ENCODE results near the gene MAML1.

DNA sequence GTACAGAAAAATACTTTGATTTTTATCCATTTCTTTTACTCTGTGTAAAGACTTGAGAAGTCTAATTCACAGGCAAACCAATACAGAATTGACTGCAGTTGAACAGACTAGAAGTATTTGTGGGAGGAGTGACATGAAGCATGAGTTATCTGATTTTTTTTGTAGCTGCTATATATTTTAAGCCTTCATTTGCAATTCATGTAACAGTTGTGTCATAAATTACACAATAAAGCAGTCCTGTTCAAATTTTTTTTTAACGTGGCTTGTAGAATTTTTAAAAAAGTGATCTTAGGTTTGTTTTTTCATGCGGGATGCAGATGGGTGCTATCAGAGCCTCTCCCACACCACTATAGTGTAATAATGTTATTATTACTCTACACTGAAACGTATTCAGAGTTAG, 2.9 kb upstream of the MAML1 start:
- TF ChIP-seq, protein P1, sequence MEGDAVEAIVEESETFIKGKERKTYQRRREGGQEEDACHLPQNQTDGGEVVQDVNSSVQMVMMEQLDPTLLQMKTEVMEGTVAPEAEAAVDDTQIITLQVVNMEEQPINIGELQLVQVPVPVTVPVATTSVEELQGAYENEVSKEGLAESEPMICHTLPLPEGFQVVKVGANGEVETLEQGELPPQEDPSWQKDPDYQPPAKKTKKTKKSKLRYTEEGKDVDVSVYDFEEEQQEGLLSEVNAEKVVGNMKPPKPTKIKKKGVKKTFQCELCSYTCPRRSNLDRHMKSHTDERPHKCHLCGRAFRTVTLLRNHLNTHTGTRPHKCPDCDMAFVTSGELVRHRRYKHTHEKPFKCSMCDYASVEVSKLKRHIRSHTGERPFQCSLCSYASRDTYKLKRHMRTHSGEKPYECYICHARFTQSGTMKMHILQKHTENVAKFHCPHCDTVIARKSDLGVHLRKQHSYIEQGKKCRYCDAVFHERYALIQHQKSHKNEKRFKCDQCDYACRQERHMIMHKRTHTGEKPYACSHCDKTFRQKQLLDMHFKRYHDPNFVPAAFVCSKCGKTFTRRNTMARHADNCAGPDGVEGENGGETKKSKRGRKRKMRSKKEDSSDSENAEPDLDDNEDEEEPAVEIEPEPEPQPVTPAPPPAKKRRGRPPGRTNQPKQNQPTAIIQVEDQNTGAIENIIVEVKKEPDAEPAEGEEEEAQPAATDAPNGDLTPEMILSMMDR (IDR thresholded peaks at IDR 0.05; ENCODE audit: low read depth, low read length): no peak
- TF ChIP-seq POLR2A (IDR thresholded peaks at IDR 0.05; ENCODE audit: extremely low read depth, insufficient read length): no peak
- TF ChIP-seq, protein P2, sequence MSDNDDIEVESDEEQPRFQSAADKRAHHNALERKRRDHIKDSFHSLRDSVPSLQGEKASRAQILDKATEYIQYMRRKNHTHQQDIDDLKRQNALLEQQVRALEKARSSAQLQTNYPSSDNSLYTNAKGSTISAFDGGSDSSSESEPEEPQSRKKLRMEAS (IDR thresholded peaks at IDR 0.05; ENCODE audit: low read depth, low read length): no peak

All from NB4 (cell line).